DND-41 (cell line): ENCODE data around the gene BTN2A1.

Experiments
- ATAC-seq: fragments of 200-7000 bp; cut with Tn5 transposase; 3 replicates; pipeline ENCODE4 v1.9.1; 2021; ENCODE audit warnings: low read depth; ENCODE audit not compliant: insufficient read depth
- DNase-seq: peaks from one replicate; pipeline ENCODE4 v3.0.0-alpha.2; 2020
- H2AFZ ChIP-seq: 2 replicates; pipeline ENCODE4 v1.6.0; 2012; ENCODE audit warnings: low read depth, low read length
- H3K27ac ChIP-seq: 2 replicates; pipeline ENCODE4 v1.5.1; 2012; ENCODE audit warnings: low read length, inconsistent platforms
- H3K27me3 ChIP-seq: fragments of 200-600 bp; sonication (generic); 2 replicates; pipeline ENCODE4 v1.6.0; 2012; ENCODE audit warnings: low read length, mild to moderate bottlenecking, inconsistent platforms; ENCODE audit not compliant: insufficient read depth, poor library complexity
- H3K36me3 ChIP-seq: 2 replicates; pipeline ENCODE4 v1.5.1; 2012; ENCODE audit warnings: low read length, inconsistent platforms; ENCODE audit not compliant: insufficient read depth
- H3K4me1 ChIP-seq: 2 replicates; pipeline ENCODE4 v1.5.1; 2012; ENCODE audit warnings: mild to moderate bottlenecking, low read length; ENCODE audit not compliant: insufficient read depth
- H3K4me2 ChIP-seq: 2 replicates; pipeline ENCODE4 v1.6.0; 2012; ENCODE audit warnings: mild to moderate bottlenecking, moderate library complexity, low read length, inconsistent platforms; ENCODE audit not compliant: insufficient read depth
- H3K4me3 ChIP-seq, 2 experiments: fragments of 200-600 bp in 1 of 2; shearing (Covaris generic) in 1 of 2; 2 replicates each; pipeline ENCODE4 v1.5.1; 2012 to 2016; ENCODE audit warnings: inconsistent platforms in 2 of 2, low read length in 2 of 2, mild to moderate bottlenecking in 2 of 2, low read depth in 1 of 2, moderate library complexity in 1 of 2
- H3K79me2 ChIP-seq: 2 replicates; pipeline ENCODE4 v1.6.0; 2012; ENCODE audit warnings: low read length, inconsistent platforms; ENCODE audit not compliant: insufficient read depth
- H3K9ac ChIP-seq: 2 replicates; pipeline ENCODE4 v1.6.0; 2012; ENCODE audit warnings: low read depth, mild to moderate bottlenecking, inconsistent platforms, low read length, moderate library complexity
- H3K9me3 ChIP-seq: 2 replicates; pipeline ENCODE4 v1.5.1; 2012; ENCODE audit warnings: low read length, moderate library complexity, mild to moderate bottlenecking, inconsistent platforms; ENCODE audit not compliant: insufficient read depth, severe bottlenecking
- H4K20me1 ChIP-seq: 2 replicates; pipeline ENCODE4 v1.6.0; 2012; ENCODE audit warnings: low read length; ENCODE audit not compliant: insufficient read depth
- EZH2 ChIP-seq: IDR thresholded peaks from 3 replicates; pipeline ENCODE4 v1.6.1; 2012; ENCODE audit warnings: borderline replicate concordance, low read depth, mild to moderate bottlenecking, moderate library complexity, low read length, inconsistent platforms; ENCODE audit not compliant: severe bottlenecking
- TF ChIP-seq, protein P1 (sequence below): IDR thresholded peaks from 2 replicates; pipeline ENCODE4 v1.5.1; 2012; ENCODE audit warnings: borderline replicate concordance, low read length, moderate library complexity, mild to moderate bottlenecking; ENCODE audit not compliant: poor library complexity, severe bottlenecking; ENCODE audit errors: extremely low read depth

BTN2A1 gene

DNA sequence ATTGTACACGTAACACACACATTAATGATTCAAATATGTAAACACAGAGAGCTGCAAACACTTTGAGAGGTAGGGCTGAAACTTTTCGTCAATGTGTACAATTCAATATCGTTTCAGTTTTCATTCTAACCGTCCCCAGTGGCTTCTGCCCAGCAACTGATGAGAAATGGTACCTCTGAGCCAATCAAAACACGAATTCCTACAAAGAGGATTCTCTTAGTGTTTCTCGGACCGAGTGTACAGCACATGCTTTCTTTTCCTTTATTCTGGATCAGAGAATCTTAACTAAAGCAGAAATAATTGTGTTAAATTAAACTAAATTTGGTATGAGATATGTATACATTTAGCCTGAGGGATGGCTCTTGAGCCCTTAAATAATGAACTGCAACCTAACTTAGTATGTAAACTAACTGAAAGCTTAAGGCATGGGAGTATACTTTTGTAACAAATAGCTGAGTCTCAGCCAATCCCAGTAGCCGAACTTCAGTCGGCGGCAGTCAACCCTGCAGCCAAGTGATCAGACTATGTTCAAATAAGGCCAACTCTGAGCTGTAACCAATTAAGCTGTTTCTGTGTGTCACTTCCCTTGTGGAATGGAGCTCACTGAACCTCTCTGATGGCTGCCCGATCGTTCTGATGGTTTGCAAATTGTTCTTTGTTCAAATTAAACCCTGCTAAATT is 16.1 kb downstream of the BTN2A1 start:
- Histone ChIP-seq H3K4me1 (peaks cover 27% of the 10 kb centered on the region), H3K27ac (peak overlapping the region; percentile 95), H3K79me2 (0 out of 2 replicates have a peak, but pooled peaks cover 6% of the 10 kb centered on the region), H4K20me1 (no peaks in the 10 kb centered on the region), H2AFZ (peak overlapping the region; percentile 79), H3K4me2 (peak overlapping the region; percentile 69), H3K9ac (peak overlapping the region; percentile 85), H3K27me3 (no peaks in the 10 kb centered on the region), H3K9me3 (peaks cover 9% of the 10 kb centered on the region), H3K36me3 (peaks cover 9% of the 10 kb centered on the region; the same call in 1 of the 2 replicates), H3K4me3 (peak overlapping the region; percentile 56 to 67)
- TF ChIP-seq, protein P1, sequence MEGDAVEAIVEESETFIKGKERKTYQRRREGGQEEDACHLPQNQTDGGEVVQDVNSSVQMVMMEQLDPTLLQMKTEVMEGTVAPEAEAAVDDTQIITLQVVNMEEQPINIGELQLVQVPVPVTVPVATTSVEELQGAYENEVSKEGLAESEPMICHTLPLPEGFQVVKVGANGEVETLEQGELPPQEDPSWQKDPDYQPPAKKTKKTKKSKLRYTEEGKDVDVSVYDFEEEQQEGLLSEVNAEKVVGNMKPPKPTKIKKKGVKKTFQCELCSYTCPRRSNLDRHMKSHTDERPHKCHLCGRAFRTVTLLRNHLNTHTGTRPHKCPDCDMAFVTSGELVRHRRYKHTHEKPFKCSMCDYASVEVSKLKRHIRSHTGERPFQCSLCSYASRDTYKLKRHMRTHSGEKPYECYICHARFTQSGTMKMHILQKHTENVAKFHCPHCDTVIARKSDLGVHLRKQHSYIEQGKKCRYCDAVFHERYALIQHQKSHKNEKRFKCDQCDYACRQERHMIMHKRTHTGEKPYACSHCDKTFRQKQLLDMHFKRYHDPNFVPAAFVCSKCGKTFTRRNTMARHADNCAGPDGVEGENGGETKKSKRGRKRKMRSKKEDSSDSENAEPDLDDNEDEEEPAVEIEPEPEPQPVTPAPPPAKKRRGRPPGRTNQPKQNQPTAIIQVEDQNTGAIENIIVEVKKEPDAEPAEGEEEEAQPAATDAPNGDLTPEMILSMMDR = no peak
- TF ChIP-seq EZH2 = no peak
- DNase-seq (peak; percentile 89), ATAC-seq (peak; percentile 95)

DNA sequence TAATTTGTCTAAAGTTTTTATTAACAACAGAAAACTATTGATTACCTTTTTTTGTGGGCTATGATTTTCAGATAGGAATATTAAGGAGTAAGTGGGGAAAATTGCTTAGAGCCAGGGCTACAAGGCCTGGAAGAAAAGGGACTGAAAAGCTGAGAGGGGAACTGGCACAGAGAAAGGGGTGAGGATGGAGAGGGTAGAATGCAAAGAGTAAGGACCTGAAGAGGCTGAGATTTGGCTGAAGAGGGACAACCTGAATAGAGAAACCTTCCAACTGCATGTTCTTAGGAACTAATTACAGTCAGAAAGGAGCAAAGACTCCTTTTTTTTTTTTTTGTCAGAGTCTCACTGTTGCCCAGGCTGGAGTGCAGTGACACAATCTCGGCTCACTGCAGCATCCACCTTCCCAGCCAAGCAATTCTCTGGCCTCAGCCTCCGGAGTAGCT is 16.7 kb downstream of the BTN2A1 start:
- peak overlapping the region; percentile 69 for H3K4me2 ChIP-seq
- H2AFZ ChIP-seq = peak overlapping the region; percentile 57
- H3K27me3 ChIP-seq = no peaks in the 10 kb centered on the region
- H3K9ac ChIP-seq = peak overlapping the region; percentile 85
- H3K27ac ChIP-seq = peak overlapping the region; percentile 95
- no peak for TF ChIP-seq EZH2
- TF ChIP-seq, protein P1 = no peak
- no peaks in the 10 kb centered on the region for H4K20me1 ChIP-seq
- 0 out of 2 replicates have a peak, but pooled peaks cover 6% of the 10 kb centered on the region for H3K79me2 ChIP-seq
- H3K4me3 ChIP-seq = peak overlapping the region; percentile 56 to 67
- DNase-seq (no peak), ATAC-seq (peak; percentile 13; the same call in 2 of the 3 replicates)
- H3K4me1 ChIP-seq = peaks cover 27% of the 10 kb centered on the region
- peaks cover 5% of the 10 kb centered on the region; the same call in 1 of the 2 replicates for H3K36me3 ChIP-seq
- peaks cover 9% of the 10 kb centered on the region for H3K9me3 ChIP-seq

DNA sequence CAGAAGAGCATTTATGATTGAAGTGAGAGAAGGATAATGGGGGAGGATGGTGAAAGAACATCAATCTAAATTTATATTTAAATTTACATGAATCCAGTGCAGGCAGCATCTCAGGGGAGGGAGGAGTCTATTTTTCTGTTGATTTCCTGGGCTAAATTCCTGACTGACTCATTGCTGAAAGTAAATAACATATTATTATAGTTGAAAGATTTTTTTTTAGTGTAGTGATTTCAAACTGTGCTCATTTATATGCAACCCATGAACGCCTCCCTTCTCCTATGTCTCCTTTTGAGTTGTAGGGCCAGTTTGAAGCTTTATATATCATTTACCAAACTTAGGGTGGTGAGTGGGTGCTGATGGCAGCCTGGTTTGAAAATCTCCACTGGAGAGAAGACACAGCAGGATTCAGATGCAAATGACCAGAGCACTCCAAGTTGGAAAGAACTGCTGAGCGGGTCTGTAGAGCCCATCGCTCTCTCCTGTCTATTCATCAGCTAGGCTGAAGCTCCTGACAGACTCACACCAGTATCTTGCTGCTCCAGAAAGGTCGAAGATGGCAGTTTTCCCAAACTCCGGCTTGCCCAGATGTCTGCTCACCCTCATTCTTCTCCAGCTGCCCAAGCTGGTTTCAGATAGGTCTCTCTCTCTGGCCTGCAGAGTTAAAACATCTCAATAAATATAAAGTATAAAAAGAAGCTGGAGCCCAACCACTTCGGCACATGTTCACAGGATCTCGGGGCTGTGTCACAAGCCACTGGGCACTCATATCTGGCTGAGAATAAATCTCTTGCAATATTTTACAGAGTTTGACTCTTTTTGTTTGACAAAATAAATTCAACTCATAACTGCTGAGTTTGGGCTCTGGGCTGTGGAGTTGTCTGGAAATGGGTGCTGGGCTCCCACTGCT is 18.3 kb downstream of the BTN2A1 start:
- no peak overlapping the region for H3K4me3 ChIP-seq
- H3K36me3 ChIP-seq = no peaks in the 10 kb centered on the region
- no peak overlapping the region for H3K27ac ChIP-seq
- H3K4me2 ChIP-seq = no peak overlapping the region
- H3K9me3 ChIP-seq = peaks cover 11% of the 10 kb centered on the region
- H3K4me1 ChIP-seq = peaks cover 27% of the 10 kb centered on the region
- DNase-seq (no peak), ATAC-seq (no peak)
- 0 out of 2 replicates have a peak, but pooled peaks cover 6% of the 10 kb centered on the region for H3K79me2 ChIP-seq
- H3K27me3 ChIP-seq = no peaks in the 10 kb centered on the region
- H4K20me1 ChIP-seq = no peaks in the 10 kb centered on the region
- H2AFZ ChIP-seq = no peak overlapping the region
- no peak overlapping the region for H3K9ac ChIP-seq
- TF ChIP-seq, protein P1 = no peak
- no peak for TF ChIP-seq EZH2
